Testis (tissue), 3 donors: ENCODE results near the gene SEC24D. TPM values are rescaled to one million over a fixed set of nuclear protein-coding genes. Genes with fewer than 3 reads are reported as not detected.

ENCODE experiments used
- DNase-seq: peaks from one replicate; pipeline ENCODE4 v3.0.0-alpha.2; 2019
- H3K27ac ChIP-seq, 2 donors: fragments of 200-600 bp; sonication (generic); one replicate each; pipeline ENCODE4 v1.5.1; 2019
- H3K27me3 ChIP-seq: fragments of 200-600 bp; sonication (generic); one replicate; pipeline ENCODE4 v1.5.1; 2019
- H3K36me3 ChIP-seq: fragments of 200-600 bp; sonication (generic); one replicate; pipeline ENCODE4 v1.5.1; 2017; ENCODE audit warnings: low read depth; ENCODE audit errors: missing control alignments
- H3K4me1 ChIP-seq: fragments of 200-600 bp; sonication (generic); one replicate; pipeline ENCODE4 v1.5.1; 2019
- H3K4me3 ChIP-seq, 2 donors: fragments of 200-600 bp; sonication (generic); one replicate each; pipeline ENCODE4 v1.5.1; 2017 to 2019
- H3K9me3 ChIP-seq: fragments of 200-600 bp; sonication (generic); one replicate; pipeline ENCODE4 v1.5.1; 2017
- POLR2A ChIP-seq: fragments of 450-650 bp; IDR thresholded peaks from one replicate; pipeline ENCODE4 v1.6.1; 2017; ENCODE audit warnings: antibody characterized with exemption, mild to moderate bottlenecking, moderate library complexity
- WGBS, 2 donors: methylation state at CpG; one replicate each; pipeline ENCODE4 v1.1.5; 2018; 5-methylcytosine and 5-hydroxymethylcytosine counted together
- intact Hi-C: fragments of 100-400 bp; cut with DNase I; formaldehyde crosslinking; loops from one replicate; pipeline ENCODE4 v1.15.1; 2023; ENCODE audit warnings: low total_unique reads
- polyA plus RNA-seq: library from polyadenylated mRNA; stranded (reverse); fragments of 350-450 nt; fragmentation: Illumina TruSeq; extraction: RNeasy Lipid Tissue Mini Kit (QIAGEN cat#74804); gene quantifications from one replicate; pipeline ENCODE4 v1.2.3, GENCODE V29; 2014; ENCODE audit warnings: low read depth, low replicate concordance; ENCODE audit not compliant: insufficient read depth
- total RNA-seq, 2 donors: library from RNA; depleted of rRNA; stranded (reverse); fragments of >200 nt; gene quantifications; one replicate each; pipeline ENCODE4 v1.2.3, GENCODE V29; 2016
- TF ChIP-seq, protein P1 (sequence below), 3 experiments: fragments of 450-650 bp in 2 of 3; fragments of 200-600 bp in 1 of 3; sonication (generic) in 1 of 3; IDR thresholded peaks; one replicate each; pipeline ENCODE4 v1.5.1; 2016 to 2019; ENCODE audit warnings: antibody characterized with exemption in 3 of 3, mild to moderate bottlenecking in 2 of 3, moderate library complexity in 1 of 3

Gene SEC24D
- total and polyA plus RNA-seq, 3 donors from 2014 or later: 53.4 to 74.1 (median 62.2) TPM

- no peak for TF ChIP-seq POLR2A
- TF ChIP-seq, protein P1, sequence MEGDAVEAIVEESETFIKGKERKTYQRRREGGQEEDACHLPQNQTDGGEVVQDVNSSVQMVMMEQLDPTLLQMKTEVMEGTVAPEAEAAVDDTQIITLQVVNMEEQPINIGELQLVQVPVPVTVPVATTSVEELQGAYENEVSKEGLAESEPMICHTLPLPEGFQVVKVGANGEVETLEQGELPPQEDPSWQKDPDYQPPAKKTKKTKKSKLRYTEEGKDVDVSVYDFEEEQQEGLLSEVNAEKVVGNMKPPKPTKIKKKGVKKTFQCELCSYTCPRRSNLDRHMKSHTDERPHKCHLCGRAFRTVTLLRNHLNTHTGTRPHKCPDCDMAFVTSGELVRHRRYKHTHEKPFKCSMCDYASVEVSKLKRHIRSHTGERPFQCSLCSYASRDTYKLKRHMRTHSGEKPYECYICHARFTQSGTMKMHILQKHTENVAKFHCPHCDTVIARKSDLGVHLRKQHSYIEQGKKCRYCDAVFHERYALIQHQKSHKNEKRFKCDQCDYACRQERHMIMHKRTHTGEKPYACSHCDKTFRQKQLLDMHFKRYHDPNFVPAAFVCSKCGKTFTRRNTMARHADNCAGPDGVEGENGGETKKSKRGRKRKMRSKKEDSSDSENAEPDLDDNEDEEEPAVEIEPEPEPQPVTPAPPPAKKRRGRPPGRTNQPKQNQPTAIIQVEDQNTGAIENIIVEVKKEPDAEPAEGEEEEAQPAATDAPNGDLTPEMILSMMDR (IDR thresholded peaks at IDR 0.05): no peak
- Histone ChIP-seq H3K4me1 (peaks cover 19% of the 10 kb centered on the region), H3K27me3 (no peaks in the 10 kb centered on the region), H3K27ac (peak overlapping the region; percentile 35 to 66), H3K4me3 (no peak overlapping the region), H3K9me3 (no peaks in the 10 kb centered on the region), H3K36me3 (no peaks in the 10 kb centered on the region)
- 25 to 57% methylated on average over 1 of the region's 1 CpG for WGBS, 2 donors
- intact Hi-C loops: no loop called here
- DNase-seq: no peak
These were observed 59.6 kb downstream of the SEC24D start for GRCh38 chr4:118776157-118776954.

GRCh38 chr4:118775405-118775804, 60.5 kb downstream of the SEC24D start:
- no peak for DNase-seq
- intact Hi-C loops: no loop called here
- Histone ChIP-seq H3K4me3 (no peak overlapping the region), H3K9me3 (no peaks in the 10 kb centered on the region), H3K36me3 (no peaks in the 10 kb centered on the region), H3K4me1 (peaks cover 23% of the 10 kb centered on the region), H3K27ac (peak overlapping the region; percentile 35 to 66), H3K27me3 (no peaks in the 10 kb centered on the region)
- 67 to 77% methylated on average over 2 of the region's 2 CpGs for WGBS, 2 donors
- TF ChIP-seq, protein P1 (IDR thresholded peaks at IDR 0.05): no peak
- no peak for TF ChIP-seq POLR2A

GRCh38 chr4:118774989-118775388, 60.9 kb downstream of the SEC24D start:
- H3K4me3 ChIP-seq: no peak overlapping the region
- no peaks in the 10 kb centered on the region for H3K36me3 ChIP-seq
- no peaks in the 10 kb centered on the region for H3K27me3 ChIP-seq
- intact Hi-C loops: no loop called here
- H3K4me1 ChIP-seq: peaks cover 27% of the 10 kb centered on the region
- no peak for DNase-seq
- H3K27ac ChIP-seq: peak overlapping the region; percentile 35 to 66
- no peak for TF ChIP-seq POLR2A
- TF ChIP-seq, protein P1 (IDR thresholded peaks at IDR 0.05): no peak
- no peaks in the 10 kb centered on the region for H3K9me3 ChIP-seq
- 83 to 90% methylated on average over 3 of the region's 3 CpGs for WGBS, 2 donors

- H3K27ac ChIP-seq: peak overlapping the region; percentile 35 to 66
- intact Hi-C loops: no loop called here
- H3K27me3 ChIP-seq: no peaks in the 10 kb centered on the region
- H3K9me3 ChIP-seq: no peaks in the 10 kb centered on the region
- no peaks in the 10 kb centered on the region for H3K36me3 ChIP-seq
- no peak for TF ChIP-seq POLR2A
- TF ChIP-seq, protein P1 (IDR thresholded peaks at IDR 0.05): no peak
- no peak overlapping the region for H3K4me3 ChIP-seq
- peaks cover 32% of the 10 kb centered on the region for H3K4me1 ChIP-seq
- no peak for DNase-seq
- WGBS, 2 donors: 51 to 54% methylated on average over 1 of the region's 1 CpG
These were observed 61.6 kb downstream of the SEC24D start for GRCh38 chr4:118774321-118774720.

DNA sequence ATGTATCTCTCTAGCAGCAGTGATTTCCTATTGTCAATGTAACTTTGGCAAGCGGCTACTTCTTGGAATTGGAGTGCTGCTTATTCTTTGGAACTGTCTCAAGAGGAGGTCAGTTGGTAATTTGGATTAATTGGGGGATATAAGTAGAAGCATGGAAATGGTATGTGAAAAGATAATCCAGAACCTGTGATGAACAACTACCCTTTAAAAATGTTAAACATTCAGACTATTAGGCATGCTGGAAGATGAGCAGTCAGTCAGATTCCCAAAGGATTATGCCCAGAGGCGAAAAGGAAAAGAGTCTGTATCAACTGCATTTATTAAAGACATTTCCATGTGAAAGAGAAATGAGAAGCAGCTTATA, 62.5 kb downstream of the SEC24D start:
- H3K4me1 ChIP-seq: peaks cover 37% of the 10 kb centered on the region
- H3K27me3 ChIP-seq: no peaks in the 10 kb centered on the region
- TF ChIP-seq POLR2A: no peak
- TF ChIP-seq, protein P1 (IDR thresholded peaks at IDR 0.05): no peak
- intact Hi-C loops: no loop called here
- peak overlapping the region; percentile 34 to 69 for H3K27ac ChIP-seq
- H3K4me3 ChIP-seq: no peak overlapping the region
- H3K36me3 ChIP-seq: no peaks in the 10 kb centered on the region
- 68 to 76% methylated on average over 2 of the region's 2 CpGs for WGBS, 2 donors
- no peak for DNase-seq
- H3K9me3 ChIP-seq: no peaks in the 10 kb centered on the region
